ENCODE results near the gene CRAT. TPM values are rescaled to one million over a fixed set of nuclear protein-coding genes. Genes with fewer than 3 reads are reported as not detected.

The CRAT gene
- total and polyA plus RNA-seq, 2 of the 4 experiments (the other 2 are of a cell fraction), result 18.8 to 41.6 TPM

- Histone ChIP-seq H2AK5ac (ENCODE audit: low read depth, low read length) (no peak overlapping the region), H3K14ac (replicated peaks; ENCODE audit: low read depth, low read length) (no peak overlapping the region), H3K27me3 (ENCODE audit: control insufficient read depth, insufficient read depth, low read length) (no peaks in the 10 kb centered on the region), H2BK5ac (ENCODE audit: low read depth, low read length, poor library complexity, severe bottlenecking) (no peak overlapping the region), H3K18ac (ENCODE audit: low read depth, low read length) (no peak overlapping the region), H4K91ac (ENCODE audit: insufficient read depth, low read depth, low read length) (no peak overlapping the region), H3K27ac (ENCODE audit: insufficient read depth, low read length) (no peak overlapping the region), H3K4me3 (ENCODE audit: insufficient read depth, low read depth, low read length) (no peak overlapping the region), H3K4ac (ENCODE audit: low read depth, low read length) (no peak overlapping the region), H3K4me1 (ENCODE audit: control insufficient read depth, insufficient read depth, low read length) (peaks cover 5% of the 10 kb centered on the region), H2BK120ac (ENCODE audit: low read depth, low read length) (no peak overlapping the region), H3K9me1 (ENCODE audit: insufficient read depth, low read length) (no peaks in the 10 kb centered on the region; the same call in 1 of the 2 replicates), H2AK9ac (replicated peaks; ENCODE audit: low read depth, low read length, poor library complexity) (no peak overlapping the region), H4K5ac (ENCODE audit: low read depth, low read length) (no peak overlapping the region), H3K9ac (ENCODE audit: low read depth, low read length) (no peak overlapping the region), H3K79me1 (ENCODE audit: low read depth in 1 of 2, low read length in 2 of 2) (peaks cover 24 to 68% of the 10 kb centered on the region in 2 experiments; a peak in 3 of 4 replicates), H3K23ac (ENCODE audit: low read depth, low read length) (no peak overlapping the region), H4K8ac (ENCODE audit: low read depth in 2 of 2, low read length in 2 of 2) (no peak overlapping the region), H2BK20ac (ENCODE audit: low read depth, low read length) (no peak overlapping the region), H3K36me3 (ENCODE audit: control insufficient read depth, insufficient read depth, low read length) (peaks cover 21% of the 10 kb centered on the region), H2BK15ac (ENCODE audit: low read depth, low read length) (no peak overlapping the region), H3K4me2 (ENCODE audit: low read depth, low read length) (no peak overlapping the region), H3K56ac (ENCODE audit: extremely low read depth, insufficient read depth, low read length) (no peak overlapping the region), H3K9me3 (ENCODE audit: control insufficient read depth, insufficient read depth, low read length) (no peaks in the 10 kb centered on the region), H2AFZ (replicated peaks; ENCODE audit: low read length, poor library complexity) (no peak overlapping the region), H4K20me1 (ENCODE audit: insufficient read depth, low read length) (peaks cover 17% of the 10 kb centered on the region)
- WGBS, 2 experiments (ENCODE audit: extremely low coverage in 2 of 2, insufficient read length in 1 of 2), result 100% methylated on average over 1 of the region's 4 CpGs; no CpG with 5 or more reads in 1 of the 2 experiments
- dilution Hi-C loops (cut with HindIII; ENCODE audit: low sequenced_read_pairs, unreplicated experiment), result no loop called here
- TF ChIP-seq RCOR1 (IDR thresholded peaks at IDR 0.05; ENCODE audit: insufficient replicate concordance, low read length) (no peak), MAFK (IDR thresholded peaks at IDR 0.05; ENCODE audit: low read depth, low read length) (no peak), CTCF (conservative IDR thresholded peaks at IDR 0.05; ENCODE audit: low read depth, low read length) (no peak), RFX5 (IDR thresholded peaks at IDR 0.05; ENCODE audit: low read depth, low read length) (no peak), CEBPB (IDR thresholded peaks at IDR 0.05; ENCODE audit: low read depth, low read length) (no peak), MAZ (IDR thresholded peaks at IDR 0.05; ENCODE audit: borderline replicate concordance, low read depth, low read length) (no peak), SMC3 (IDR thresholded peaks at IDR 0.05; ENCODE audit: low read depth, low read length) (no peak)
- intact Hi-C loops (cut with micrococcal nuclease), result no loop called here
- ChIA-PET CTCF (interaction anchor here (0.6 kb wide), 1 partner anchor 505 kb away, joined by 5 read pairs; no protein-coding TSS in a partner anchor), POLR2A (ENCODE audit: unreplicated experiment) (no interaction called here)
- ATAC-seq (ENCODE audit: low read depth), result no peak
- BruUV-seq (replicated peaks), result no TSS peak
- in situ Hi-C loops (cut with MboI; ENCODE audit: low sequenced_read_pairs), result no loop called here
- no peak for DNase-seq
These were observed 8.2 kb upstream of the CRAT start for GRCh38 chr9:129118799-129119198.

Data from IMR-90 (cell line).